HEK293T (cell line): ENCODE results near the gene FEV.

Source experiments
- CTCF ChIA-PET: fragments of 350-600 bp; formaldehyde crosslinking; extraction: SDS; loops from one replicate; lab custom pipeline; 2021; ENCODE audit warnings: antibody characterized with exemption, inconsistent platforms; lab: Yijun Ruan, JAX
- POLR2A ChIA-PET: fragments of 350-600 bp; formaldehyde crosslinking; extraction: SDS; loops from one replicate; lab custom pipeline; 2020; ENCODE audit warnings: antibody characterized with exemption, inconsistent platforms; lab: Yijun Ruan, JAX
- DNase-seq: peaks from one replicate; pipeline ENCODE4 v3.0.0; 2012; ENCODE audit warnings: mixed read lengths; ENCODE audit errors: extremely low spot score
- ARNT ChIP-seq: fragments of 450-650 bp; IDR thresholded peaks from 2 replicates; pipeline ENCODE4 v1.6.1; 2017; ENCODE audit warnings: mild to moderate bottlenecking
- BHLHE40 ChIP-seq: fragments of 450-650 bp; IDR thresholded peaks from 2 replicates; pipeline ENCODE4 v1.6.1; 2016; ENCODE audit warnings: mild to moderate bottlenecking, moderate library complexity, borderline replicate concordance
- CTBP1 ChIP-seq: fragments of 450-650 bp; IDR thresholded peaks from 2 replicates; pipeline ENCODE4 v1.6.1; 2016; ENCODE audit warnings: borderline replicate concordance
- ELF4 ChIP-seq: fragments of 450-650 bp; IDR thresholded peaks from 2 replicates; pipeline ENCODE4 v1.6.1; 2017; ENCODE audit warnings: antibody characterized with exemption
- FOXA1 ChIP-seq: fragments of 450-650 bp; IDR thresholded peaks from 2 replicates; pipeline ENCODE4 v1.6.1; 2016; ENCODE audit warnings: mild to moderate bottlenecking
- FOXK2 ChIP-seq: fragments of 450-650 bp; IDR thresholded peaks from 2 replicates; pipeline ENCODE4 v1.6.1; 2016; ENCODE audit warnings: mild to moderate bottlenecking
- FOXM1 ChIP-seq: fragments of 450-650 bp; IDR thresholded peaks from 2 replicates; pipeline ENCODE4 v1.6.1; 2017; ENCODE audit warnings: mild to moderate bottlenecking, borderline replicate concordance
- HDGF ChIP-seq: fragments of 450-650 bp; IDR thresholded peaks from 2 replicates; pipeline ENCODE4 v1.6.1; 2017; ENCODE audit warnings: antibody characterized with exemption, borderline replicate concordance
- L3MBTL2 ChIP-seq: fragments of 450-650 bp; conservative IDR thresholded peaks from 2 replicates; pipeline ENCODE4 v1.6.1; 2016; ENCODE audit warnings: mild to moderate bottlenecking
- LEF1 ChIP-seq: fragments of 450-650 bp; IDR thresholded peaks from 2 replicates; pipeline ENCODE4 v1.6.1; 2017; ENCODE audit warnings: mild to moderate bottlenecking, borderline replicate concordance
- NFRKB ChIP-seq: fragments of 450-650 bp; IDR thresholded peaks from 2 replicates; pipeline ENCODE4 v1.6.1; 2016; ENCODE audit warnings: mild to moderate bottlenecking, moderate library complexity
- PKNOX1 ChIP-seq: fragments of 450-650 bp; IDR thresholded peaks from 2 replicates; pipeline ENCODE4 v1.6.1; 2016
- SP1 ChIP-seq: fragments of 450-650 bp; IDR thresholded peaks from 2 replicates; pipeline ENCODE4 v1.6.1; 2017
- SUZ12 ChIP-seq: fragments of 450-650 bp; IDR thresholded peaks from 2 replicates; pipeline ENCODE4 v1.6.1; 2016; ENCODE audit warnings: mild to moderate bottlenecking
- TARDBP ChIP-seq: fragments of 450-650 bp; IDR thresholded peaks from 2 replicates; pipeline ENCODE4 v1.6.1; 2016
- ZNF384 ChIP-seq: fragments of 450-650 bp; IDR thresholded peaks from 2 replicates; pipeline ENCODE4 v1.6.1; 2016

Gene FEV

GRCh38 chr2:219029829-219030165 lies 44.8 kb upstream of the FEV start:
- ChIA-PET POLR2A (interaction anchor here (1.0 kb wide), 1 partner anchor 90 kb away, joined by 3 read pairs; no protein-coding TSS in a partner anchor), CTCF (interaction anchor here (0.5 to 3.5 kb wide), 32 partner anchors 9 to 318 kb away, joined by 3 to 40 read pairs (median 4); partner anchors contain the start of gene CFAP65)
- TF ChIP-seq HDGF (no peak), FOXK2 (no peak), L3MBTL2 (no peak), CTBP1 (no peak), ARNT (no peak), NFRKB (no peak)
- peak; percentile 89 for DNase-seq

- CTCF ChIA-PET = interaction anchor here (0.6 to 3.5 kb wide), 28 partner anchors 8 to 200 kb away, joined by 3 to 40 read pairs (median 5); partner anchors contain the start of gene CFAP65
- no peak for TF ChIP-seq FOXK2
- no peak for TF ChIP-seq ELF4
- no peak for TF ChIP-seq HDGF
- TF ChIP-seq ZNF384 = no peak
- TF ChIP-seq PKNOX1 = no peak
- no peak for TF ChIP-seq FOXA1
- TF ChIP-seq BHLHE40 = no peak
- no peak for TF ChIP-seq FOXM1
- TF ChIP-seq SUZ12 = no peak
- no peak for TF ChIP-seq SP1
- no peak for TF ChIP-seq ARNT
- TF ChIP-seq LEF1 = no peak
- TF ChIP-seq L3MBTL2 = no peak
- TF ChIP-seq CTBP1 = no peak
- no peak for TF ChIP-seq TARDBP
- TF ChIP-seq NFRKB = no peak
- POLR2A ChIA-PET = interaction anchor here (1.0 kb wide), 1 partner anchor 90 kb away, joined by 3 read pairs; no protein-coding TSS in a partner anchor
- no peak for DNase-seq
Measured at GRCh38 chr2:219028996-219029828, 44.2 kb upstream of the FEV start.

GRCh38 chr2:219028141-219028540 lies 43.2 kb upstream of the FEV start:
- ChIA-PET POLR2A (no interaction called here), CTCF (interaction anchor here (0.7 to 2.1 kb wide), 2 partner anchors 25 to 93 kb away, joined by 3 to 20 read pairs; no protein-coding TSS in a partner anchor)
- TF ChIP-seq ELF4 (no peak), FOXA1 (no peak), PKNOX1 (no peak), CTBP1 (no peak), SP1 (no peak), BHLHE40 (no peak), SUZ12 (no peak), ARNT (no peak), TARDBP (no peak), LEF1 (no peak), ZNF384 (no peak), L3MBTL2 (no peak), FOXK2 (no peak), NFRKB (no peak), FOXM1 (no peak), HDGF (no peak)
- no peak for DNase-seq

- no peak for DNase-seq
- ChIA-PET POLR2A (no interaction called here), CTCF (interaction anchor here (0.9 to 1.3 kb wide), 3 partner anchors 17 to 127 kb away, joined by 3 to 6 read pairs (median 3); no protein-coding TSS in a partner anchor)
- TF ChIP-seq FOXK2 (no peak), LEF1 (no peak), SUZ12 (no peak), FOXA1 (no peak), L3MBTL2 (no peak), PKNOX1 (no peak)
Measured at GRCh38 chr2:219027511-219028055, 42.6 kb upstream of the FEV start.

GRCh38 chr2:219026946-219027345 lies 42.0 kb upstream of the FEV start:
- ChIA-PET POLR2A (no interaction called here), CTCF (interaction anchor here (0.9 to 1.3 kb wide), 3 partner anchors 17 to 128 kb away, joined by 3 to 6 read pairs (median 3); no protein-coding TSS in a partner anchor)
- TF ChIP-seq CTBP1 (no peak), SUZ12 (no peak)
- DNase-seq = no peak
